Breast epithelium (tissue), 3 donors: ENCODE data around the gene FXYD3.

ENCODE experiments used
- CTCF ChIP-seq, 3 donors: fragments of 450-650 bp; IDR thresholded peaks; one replicate each; pipeline ENCODE4 v1.5.1; 2016 to 2017; ENCODE audit warnings: antibody characterized with exemption in 3 of 3, mild to moderate bottlenecking in 3 of 3, moderate library complexity in 3 of 3
- POLR2A ChIP-seq: fragments of 450-650 bp; IDR thresholded peaks from one replicate; pipeline ENCODE4 v1.6.1; 2016; ENCODE audit warnings: antibody characterized with exemption, mild to moderate bottlenecking, moderate library complexity
- POLR2AphosphoS5 ChIP-seq, 3 donors: sonication (generic); formaldehyde crosslinking; IDR thresholded peaks; one replicate each; pipeline ENCODE4 v1.6.1; 2017; ENCODE audit warnings: antibody characterized with exemption in 3 of 3

DNA sequence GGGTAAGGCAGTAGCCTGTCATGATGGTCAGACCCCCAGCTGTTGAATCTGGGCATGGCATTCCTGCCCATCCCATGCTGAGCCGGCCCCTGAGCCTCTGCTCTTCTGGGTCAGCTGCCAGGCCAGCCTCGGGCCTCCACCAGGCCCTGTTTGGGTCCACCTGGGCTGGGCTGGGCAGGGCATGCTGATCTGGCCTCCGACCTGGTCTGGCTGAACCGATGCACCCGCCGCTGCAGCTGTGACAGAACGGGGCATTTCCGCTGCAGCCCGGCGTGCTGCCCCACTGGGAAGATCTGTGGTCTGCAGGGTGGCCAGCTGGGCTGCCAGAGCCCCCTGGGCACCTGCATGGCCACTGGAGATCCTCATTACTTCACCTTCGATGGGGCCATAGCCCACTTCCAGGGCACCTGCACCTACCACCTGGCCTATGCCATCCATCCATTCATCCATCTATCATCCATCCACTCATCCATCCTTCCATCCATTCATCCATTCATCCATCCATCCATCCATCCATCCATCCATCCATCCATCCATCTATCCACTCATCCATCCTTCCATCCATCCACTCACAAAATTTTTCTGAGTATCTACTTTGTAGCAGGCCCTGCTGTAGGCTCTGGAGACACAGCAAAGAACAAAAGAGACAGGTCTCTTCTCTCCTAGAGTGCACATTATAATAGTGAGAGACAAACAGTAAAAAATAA is 21.5 kb upstream of the FXYD3 start:
- no peak for TF ChIP-seq POLR2AphosphoS5 (IDR thresholded peaks at IDR 0.05)
- no peak for TF ChIP-seq CTCF (IDR thresholded peaks at IDR 0.05)
- no peak for TF ChIP-seq POLR2A
